ENCODE data around the gene EMILIN1. TPM values are rescaled to one million over a fixed set of nuclear protein-coding genes. Genes with fewer than 3 reads are reported as not detected.
A peak's percentile ranks its signal among the peaks of the same experiment; 100 is the strongest.

EMILIN1 gene
- total and polyA plus RNA-seq, 2 of the 4 experiments (the other 2 are of a cell fraction): 26.5 to 95.6 TPM

DNA sequence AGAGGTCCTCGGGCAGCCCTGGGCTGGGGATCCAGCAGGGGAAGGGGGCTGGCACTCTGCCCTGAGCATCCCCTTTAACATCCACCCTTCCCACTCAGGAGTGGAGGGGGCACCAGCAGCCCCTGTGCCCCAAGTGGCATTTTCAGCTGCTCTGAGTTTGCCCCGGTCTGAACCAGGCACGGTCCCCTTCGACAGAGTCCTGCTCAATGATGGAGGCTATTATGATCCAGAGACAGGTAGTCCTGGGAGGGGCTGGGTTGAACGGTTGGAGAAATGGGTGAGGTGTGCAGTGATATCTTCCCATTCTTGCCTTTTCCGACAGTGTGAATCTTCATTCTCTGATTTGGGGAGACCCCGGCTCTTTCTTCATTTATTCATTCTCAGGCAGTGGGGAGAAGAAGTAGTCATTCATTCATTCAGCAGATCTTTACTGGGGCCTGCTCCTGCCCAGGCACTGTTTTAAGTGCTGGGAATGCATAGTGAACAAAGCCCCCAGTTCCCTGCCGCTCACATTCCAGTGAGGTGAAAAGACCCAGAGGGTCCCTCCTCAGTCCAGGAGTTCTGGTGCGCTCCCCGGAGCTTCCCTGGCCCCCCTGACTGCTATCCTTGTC lies 6.8 kb downstream of the EMILIN1 start (continued):
- TF ChIP-seq, protein P1, sequence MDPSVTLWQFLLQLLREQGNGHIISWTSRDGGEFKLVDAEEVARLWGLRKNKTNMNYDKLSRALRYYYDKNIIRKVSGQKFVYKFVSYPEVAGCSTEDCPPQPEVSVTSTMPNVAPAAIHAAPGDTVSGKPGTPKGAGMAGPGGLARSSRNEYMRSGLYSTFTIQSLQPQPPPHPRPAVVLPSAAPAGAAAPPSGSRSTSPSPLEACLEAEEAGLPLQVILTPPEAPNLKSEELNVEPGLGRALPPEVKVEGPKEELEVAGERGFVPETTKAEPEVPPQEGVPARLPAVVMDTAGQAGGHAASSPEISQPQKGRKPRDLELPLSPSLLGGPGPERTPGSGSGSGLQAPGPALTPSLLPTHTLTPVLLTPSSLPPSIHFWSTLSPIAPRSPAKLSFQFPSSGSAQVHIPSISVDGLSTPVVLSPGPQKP (IDR thresholded peaks at IDR 0.05; ENCODE audit: borderline replicate concordance, low read depth, low read length): no peak

DNA sequence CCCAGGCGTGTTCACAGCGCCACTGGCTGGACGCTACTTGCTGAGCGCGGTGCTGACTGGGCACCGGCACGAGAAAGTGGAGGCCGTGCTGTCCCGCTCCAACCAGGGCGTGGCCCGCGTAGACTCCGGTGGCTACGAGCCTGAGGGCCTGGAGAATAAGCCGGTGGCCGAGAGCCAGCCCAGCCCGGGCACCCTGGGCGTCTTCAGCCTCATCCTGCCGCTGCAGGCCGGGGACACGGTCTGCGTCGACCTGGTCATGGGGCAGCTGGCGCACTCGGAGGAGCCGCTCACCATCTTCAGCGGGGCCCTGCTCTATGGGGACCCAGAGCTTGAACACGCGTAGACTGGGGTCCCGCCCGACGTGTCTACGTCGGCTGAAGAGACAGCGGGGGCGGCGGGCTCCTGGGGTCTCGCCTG lies 7.3 kb downstream of the EMILIN1 start:
- TF ChIP-seq CHD1 (IDR thresholded peaks at IDR 0.05; ENCODE audit: low read depth, low read length) (no peak), RAD21 (IDR thresholded peaks at IDR 0.05; ENCODE audit: low read length) (peak; percentile 46; the same call in 1 of the 2 replicates), SMC3 (IDR thresholded peaks at IDR 0.05; ENCODE audit: low read depth, low read length) (peak; percentile 23; the same call in 1 of the 2 replicates)
- TF ChIP-seq, protein P2, sequence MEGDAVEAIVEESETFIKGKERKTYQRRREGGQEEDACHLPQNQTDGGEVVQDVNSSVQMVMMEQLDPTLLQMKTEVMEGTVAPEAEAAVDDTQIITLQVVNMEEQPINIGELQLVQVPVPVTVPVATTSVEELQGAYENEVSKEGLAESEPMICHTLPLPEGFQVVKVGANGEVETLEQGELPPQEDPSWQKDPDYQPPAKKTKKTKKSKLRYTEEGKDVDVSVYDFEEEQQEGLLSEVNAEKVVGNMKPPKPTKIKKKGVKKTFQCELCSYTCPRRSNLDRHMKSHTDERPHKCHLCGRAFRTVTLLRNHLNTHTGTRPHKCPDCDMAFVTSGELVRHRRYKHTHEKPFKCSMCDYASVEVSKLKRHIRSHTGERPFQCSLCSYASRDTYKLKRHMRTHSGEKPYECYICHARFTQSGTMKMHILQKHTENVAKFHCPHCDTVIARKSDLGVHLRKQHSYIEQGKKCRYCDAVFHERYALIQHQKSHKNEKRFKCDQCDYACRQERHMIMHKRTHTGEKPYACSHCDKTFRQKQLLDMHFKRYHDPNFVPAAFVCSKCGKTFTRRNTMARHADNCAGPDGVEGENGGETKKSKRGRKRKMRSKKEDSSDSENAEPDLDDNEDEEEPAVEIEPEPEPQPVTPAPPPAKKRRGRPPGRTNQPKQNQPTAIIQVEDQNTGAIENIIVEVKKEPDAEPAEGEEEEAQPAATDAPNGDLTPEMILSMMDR (conservative IDR thresholded peaks at IDR 0.05; ENCODE audit: low read depth, low read length): peak; percentile 40
- no peaks in the 10 kb centered on the region; the same call in 1 of the 2 replicates for H3K9me1 ChIP-seq (ENCODE audit: insufficient read depth, low read length)
- peak overlapping the region; percentile 45 to 55; a peak in 2 of 4 replicates for H4K8ac ChIP-seq (ENCODE audit: low read depth in 2 of 2, low read length in 2 of 2)
- 11% methylated on average over 28 of the region's 38 CpGs; no CpG with 5 or more reads in 1 of the 2 experiments for WGBS, 2 experiments (ENCODE audit: extremely low coverage in 2 of 2, insufficient read length in 1 of 2)
- H3K14ac ChIP-seq (replicated peaks; ENCODE audit: low read depth, low read length): no peak overlapping the region
- intact Hi-C loops (cut with micrococcal nuclease): loop anchor here (1.0 to 5.0 kb wide), 2 partner anchors 35 to 238 kb away; partner anchors contain the start of gene DPYSL5
- H4K91ac ChIP-seq (ENCODE audit: insufficient read depth, low read depth, low read length): peak overlapping the region; percentile 58
- no peaks in the 10 kb centered on the region for H3K9me3 ChIP-seq (ENCODE audit: control insufficient read depth, insufficient read depth, low read length)
- no peak overlapping the region for H4K5ac ChIP-seq (ENCODE audit: low read depth, low read length)
- H3K27ac ChIP-seq (ENCODE audit: insufficient read depth, low read length): peak overlapping the region; percentile 64
- H3K27me3 ChIP-seq (ENCODE audit: control insufficient read depth, insufficient read depth, low read length): no peaks in the 10 kb centered on the region
- H2BK20ac ChIP-seq (ENCODE audit: low read depth, low read length): no peak overlapping the region
- H3K79me1 ChIP-seq (ENCODE audit: low read depth in 1 of 2, low read length in 2 of 2): peaks cover 0 to 31% of the 10 kb centered on the region in 2 experiments; a peak in 2 of 4 replicates
- peak overlapping the region; percentile 91 for H2AK9ac ChIP-seq (replicated peaks; ENCODE audit: low read depth, low read length, poor library complexity)
- DNase-seq (peak; percentile 45), ATAC-seq (ENCODE audit: low read depth) (peak; percentile 7)
- peaks cover 8% of the 10 kb centered on the region for H4K20me1 ChIP-seq (ENCODE audit: insufficient read depth, low read length)
- H2BK120ac ChIP-seq (ENCODE audit: low read depth, low read length): no peak overlapping the region
- no peak overlapping the region for H3K4me3 ChIP-seq (ENCODE audit: insufficient read depth, low read depth, low read length)
- peak overlapping the region; percentile 42 for H3K4ac ChIP-seq (ENCODE audit: low read depth, low read length)
- CTCF ChIA-PET: interaction anchor here (1.3 kb wide), 1 partner anchor 239 kb away, joined by 3 read pairs; no protein-coding TSS in a partner anchor
- H3K56ac ChIP-seq (ENCODE audit: extremely low read depth, insufficient read depth, low read length): no peak overlapping the region
- dilution Hi-C loops (cut with HindIII; ENCODE audit: low sequenced_read_pairs, unreplicated experiment): no loop called here
- no peak overlapping the region for H2BK15ac ChIP-seq (ENCODE audit: low read depth, low read length)
- no peak overlapping the region for H3K18ac ChIP-seq (ENCODE audit: low read depth, low read length)
- H2BK5ac ChIP-seq (ENCODE audit: low read depth, low read length, poor library complexity, severe bottlenecking): no peak overlapping the region
- POLR2A ChIA-PET (ENCODE audit: unreplicated experiment): no interaction called here
- H3K4me2 ChIP-seq (ENCODE audit: low read depth, low read length): peak overlapping the region; percentile 6; the same call in 1 of the 2 replicates
- in situ Hi-C loops (cut with MboI; ENCODE audit: low sequenced_read_pairs): no loop called here
- H2AFZ ChIP-seq (replicated peaks; ENCODE audit: low read length, poor library complexity): peak overlapping the region; percentile 86
- H3K36me3 ChIP-seq (ENCODE audit: control insufficient read depth, insufficient read depth, low read length): peaks cover 23% of the 10 kb centered on the region; the same call in 1 of the 2 replicates
- H3K23ac ChIP-seq (ENCODE audit: low read depth, low read length): no peak overlapping the region
- H2AK5ac ChIP-seq (ENCODE audit: low read depth, low read length): peak overlapping the region; percentile 51
- BruUV-seq (replicated peaks): TSS peak; percentile 86
- peaks cover 11% of the 10 kb centered on the region for H3K4me1 ChIP-seq (ENCODE audit: control insufficient read depth, insufficient read depth, low read length)
- H3K9ac ChIP-seq (ENCODE audit: low read depth, low read length): no peak overlapping the region

All from IMR-90 (cell line).